Activated naive CD4-positive, alpha-beta T cell (primary cell): ENCODE measurements around the gene VSTM2L.
"Not testable (repeated sequence)": the region's sequence is repeated elsewhere in the genome, so short reads cannot be mapped to it uniquely, and the experiment has no call there.

ENCODE experiments used
- DNase-seq, 4 experiments: peaks; one replicate each; lab custom pipeline; 2025; lab: John Stamatoyannopoulos, UW

Gene VSTM2L

GRCh38 chr20:37902504-37903313 is at the start of gene VSTM2L:
Gene VSTM2L, plus strand, starts transcription at chr20:37903127. Its CDS starts 224 bp downstream, at chr20:37903351.
- no peak for DNase-seq

GRCh38 chr20:37853823-37854375 is 49.0 kb upstream of the VSTM2L start:
- no peak for DNase-seq

- DNase-seq = not testable (repeated sequence)
These were observed 46.9 kb upstream of the VSTM2L start for GRCh38 chr20:37856034-37856433.

- DNase-seq = no peak
These were observed 45.8 kb upstream of the VSTM2L start for GRCh38 chr20:37856932-37857660.

GRCh38 chr20:37859406-37860171 is 43.3 kb upstream of the VSTM2L start:
- no peak for DNase-seq

GRCh38 chr20:37863289-37863688 is 39.6 kb upstream of the VSTM2L start:
- no peak for DNase-seq

- DNase-seq = no peak
These were observed 38.6 kb upstream of the VSTM2L start for GRCh38 chr20:37864298-37864697.

- no peak for DNase-seq
These were observed 36.9 kb upstream of the VSTM2L start for GRCh38 chr20:37866051-37866450.

GRCh38 chr20:37867289-37868195 is 35.4 kb upstream of the VSTM2L start:
- DNase-seq = no peak

- no peak for DNase-seq
These were observed 34.0 kb upstream of the VSTM2L start for GRCh38 chr20:37868851-37869333.

GRCh38 chr20:37869334-37869861 is 33.5 kb upstream of the VSTM2L start:
- DNase-seq = no peak

GRCh38 chr20:37870294-37870693 is 32.6 kb upstream of the VSTM2L start:
- DNase-seq = no peak

- DNase-seq = no peak
These were observed 31.2 kb upstream of the VSTM2L start for GRCh38 chr20:37871751-37872150.

GRCh38 chr20:37872161-37872560 is 30.8 kb upstream of the VSTM2L start:
- no peak for DNase-seq

GRCh38 chr20:37873884-37874283 is 29.0 kb upstream of the VSTM2L start:
- no peak for DNase-seq

- DNase-seq = no peak
These were observed 27.3 kb upstream of the VSTM2L start for GRCh38 chr20:37875460-37876175.

GRCh38 chr20:37876863-37877262 is 26.1 kb upstream of the VSTM2L start:
- DNase-seq = no peak

- no peak for DNase-seq
These were observed 24.8 kb upstream of the VSTM2L start for GRCh38 chr20:37877832-37878772.
